Activated CD8-positive, alpha-beta memory T cell treated with anti-CD3 and anti-CD28 coated beads, Interleukin-2, amount 50 U/mL, for 1 hour (primary cell): ENCODE results near the gene RGCC.

Source experiments
- DNase-seq: peaks from one replicate; pipeline ENCODE4 v3.0.0-alpha.2; 2020; ENCODE audit errors: extremely low read depth

Gene RGCC

GRCh38 chr13:41516166-41516565 is 58.8 kb downstream of the RGCC start:
- DNase-seq: no peak

- no peak for DNase-seq
Measured at GRCh38 chr13:41516760-41517159, 59.4 kb downstream of the RGCC start.

GRCh38 chr13:41520016-41520659 is 62.8 kb downstream of the RGCC start:
- DNase-seq: no peak
